ENCODE measurements around the gene LENEP. TPM values are rescaled to one million over a fixed set of nuclear protein-coding genes. Genes with fewer than 3 reads are reported as not detected.

Gene LENEP
- total RNA-seq, 1 experiment from 2014 or later, result 0.64 TPM

DNA sequence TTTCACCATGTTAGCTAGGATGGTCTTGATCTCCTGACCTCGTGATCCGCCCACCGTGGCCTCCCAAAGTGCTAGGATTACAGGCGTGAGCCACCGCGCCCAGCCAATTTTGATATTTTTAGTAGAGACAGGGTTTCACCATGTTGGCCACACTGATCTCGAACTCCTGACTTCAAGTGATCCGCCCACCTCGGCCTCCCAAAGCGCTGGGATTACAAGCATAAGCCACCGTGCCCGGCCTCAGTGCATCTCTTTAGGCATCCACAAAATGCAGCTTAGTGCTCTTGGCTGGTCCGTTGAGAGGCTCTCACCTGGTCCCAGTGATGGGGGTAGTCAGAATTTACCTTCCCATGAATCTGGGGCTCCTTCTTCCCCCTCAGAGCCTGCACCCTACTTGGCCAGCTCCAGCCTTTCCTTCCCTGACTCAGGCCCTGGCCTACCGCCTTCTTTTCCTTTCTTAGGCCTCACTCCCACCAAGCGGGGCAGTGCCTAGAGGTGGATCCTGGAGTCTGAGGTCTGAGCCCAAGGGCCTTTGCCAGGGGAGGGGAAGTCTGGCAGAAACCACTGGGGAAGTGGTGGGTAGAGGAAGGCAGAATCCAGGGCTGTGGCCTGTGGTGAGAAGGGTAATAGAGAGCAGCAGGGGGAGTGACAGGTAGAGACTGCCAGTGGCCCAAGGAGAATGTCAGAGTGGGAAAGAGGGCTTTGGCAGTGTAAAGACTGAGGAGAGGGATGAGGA, 3.7 kb downstream of the LENEP start:
- DNase-seq (ENCODE audit: low read depth), result no peak

DNA sequence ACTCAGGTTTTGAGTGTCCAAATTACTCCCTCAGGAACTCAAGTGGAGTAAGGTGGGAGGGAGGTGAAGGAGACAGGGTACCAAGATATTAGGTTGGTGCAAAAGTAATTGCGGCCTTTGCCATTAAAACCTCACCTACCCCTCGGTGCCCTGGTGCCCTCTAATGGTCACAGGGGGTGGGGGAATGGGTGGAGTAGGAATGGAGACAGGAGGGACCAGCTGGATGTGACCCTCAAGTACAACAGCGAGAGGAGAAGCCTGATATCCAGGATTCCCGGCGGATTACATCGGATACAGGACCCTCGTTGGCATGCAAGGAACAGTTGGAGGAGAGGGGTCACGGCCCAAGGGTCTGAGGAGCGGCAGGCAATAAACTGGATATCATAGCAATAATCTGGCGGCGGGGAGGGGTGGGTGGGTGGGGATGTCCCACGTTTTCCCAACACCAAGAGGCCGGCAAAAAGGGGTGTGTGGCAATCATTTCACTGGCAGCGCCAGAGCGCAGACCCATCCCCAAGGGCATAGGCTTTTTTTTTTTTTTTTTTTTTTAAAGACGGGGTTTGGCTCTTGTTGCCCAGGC, 4.9 kb downstream of the LENEP start:
- no peak for DNase-seq (ENCODE audit: low read depth)

DNA sequence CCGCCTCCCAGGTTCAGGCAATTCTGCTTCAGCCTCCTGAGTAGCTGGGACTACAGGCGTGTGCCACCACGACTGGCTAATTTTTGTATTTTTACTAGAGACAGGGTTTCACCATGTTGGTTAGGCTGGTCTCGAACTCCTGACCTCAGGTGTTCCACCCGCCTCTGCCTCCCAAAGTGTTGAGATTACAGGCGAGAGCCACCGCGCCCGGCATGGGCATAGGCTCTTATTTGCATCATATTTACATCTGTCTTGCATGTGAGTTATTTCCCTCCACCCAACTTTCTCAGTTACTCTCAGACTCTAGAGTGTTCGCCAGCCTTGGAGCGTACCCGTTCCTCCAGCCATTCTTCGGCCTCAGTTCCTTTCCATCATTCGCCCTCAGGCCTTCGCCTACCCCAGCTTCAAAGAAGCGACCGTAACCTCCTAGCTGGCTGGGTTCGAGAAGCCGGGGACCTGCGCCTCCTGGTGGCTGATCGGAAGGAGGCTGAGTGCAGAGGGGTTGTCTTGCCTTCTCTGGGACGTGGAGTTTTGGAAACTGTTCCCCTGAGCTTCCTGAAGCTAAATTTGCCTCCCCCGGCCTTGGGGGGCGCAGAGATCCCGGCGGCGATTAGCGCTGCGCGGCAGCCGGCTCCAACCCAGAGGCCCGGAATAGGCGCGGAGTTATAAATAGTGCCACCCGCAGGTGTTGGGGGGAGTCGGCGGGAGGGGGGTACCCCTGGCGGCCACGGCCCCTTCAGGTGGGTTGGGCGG, 5.6 kb downstream of the LENEP start:
- DNase-seq (ENCODE audit: low read depth), result no peak

DNA sequence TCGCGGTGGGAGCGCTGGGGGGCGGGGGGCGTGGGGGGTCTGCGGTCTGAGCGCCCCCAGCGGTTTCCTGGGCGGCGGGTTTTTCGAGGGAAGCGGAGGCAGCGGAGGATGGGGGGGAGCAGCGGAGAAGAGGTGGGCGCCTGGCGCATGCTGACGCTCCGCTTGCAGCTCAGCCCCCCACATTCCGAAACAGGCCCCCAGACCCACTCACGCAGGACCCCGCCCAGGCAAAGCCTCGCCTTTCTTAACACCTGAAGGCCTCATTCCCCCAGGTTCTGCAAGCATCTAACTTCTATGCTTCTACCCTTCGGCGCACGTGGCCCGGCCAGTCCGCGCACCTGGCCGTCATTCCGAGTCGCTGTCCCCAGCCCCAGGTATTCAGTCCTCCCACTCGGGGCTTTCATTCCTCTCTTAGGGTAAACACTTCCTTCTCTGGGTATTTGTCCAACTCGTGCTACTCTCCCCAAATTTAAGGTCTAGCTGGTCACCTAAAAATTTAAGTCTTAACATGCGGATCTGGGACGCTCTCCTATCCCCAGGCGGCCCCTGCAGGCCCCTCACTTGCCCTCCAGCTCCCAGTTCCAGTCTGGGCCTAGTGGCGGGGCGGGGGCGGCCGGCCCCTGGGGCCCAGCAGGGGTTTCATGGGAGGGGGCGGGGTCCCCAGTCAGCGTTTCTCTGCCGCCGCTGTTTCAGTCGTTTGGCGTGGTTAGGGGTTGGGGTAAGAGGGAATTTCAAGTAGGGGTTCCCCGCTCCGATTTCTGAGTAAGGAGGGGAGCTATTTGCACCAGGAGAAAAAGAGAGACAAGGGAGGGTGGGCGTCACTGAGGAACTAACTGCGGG, 6.4 kb downstream of the LENEP start:
- no peak for DNase-seq (ENCODE audit: low read depth)

DNA sequence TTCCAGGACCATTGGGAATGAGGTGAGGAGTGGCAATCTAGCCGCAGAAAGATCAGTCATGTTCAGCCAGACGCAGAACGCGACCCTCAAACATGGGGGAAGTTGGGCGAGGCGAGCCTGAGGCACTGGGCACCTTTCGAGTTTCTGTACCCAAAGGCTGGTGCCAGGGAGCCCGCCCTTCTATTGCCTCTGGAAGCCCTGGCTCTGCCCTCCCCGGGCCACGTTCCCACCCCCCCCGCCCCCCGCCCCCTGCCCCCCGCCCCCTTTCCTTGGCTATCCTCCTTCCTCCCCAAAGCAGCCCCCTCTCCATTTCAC, 7.0 kb downstream of the LENEP start:
- no peak for DNase-seq (ENCODE audit: low read depth)

DNA sequence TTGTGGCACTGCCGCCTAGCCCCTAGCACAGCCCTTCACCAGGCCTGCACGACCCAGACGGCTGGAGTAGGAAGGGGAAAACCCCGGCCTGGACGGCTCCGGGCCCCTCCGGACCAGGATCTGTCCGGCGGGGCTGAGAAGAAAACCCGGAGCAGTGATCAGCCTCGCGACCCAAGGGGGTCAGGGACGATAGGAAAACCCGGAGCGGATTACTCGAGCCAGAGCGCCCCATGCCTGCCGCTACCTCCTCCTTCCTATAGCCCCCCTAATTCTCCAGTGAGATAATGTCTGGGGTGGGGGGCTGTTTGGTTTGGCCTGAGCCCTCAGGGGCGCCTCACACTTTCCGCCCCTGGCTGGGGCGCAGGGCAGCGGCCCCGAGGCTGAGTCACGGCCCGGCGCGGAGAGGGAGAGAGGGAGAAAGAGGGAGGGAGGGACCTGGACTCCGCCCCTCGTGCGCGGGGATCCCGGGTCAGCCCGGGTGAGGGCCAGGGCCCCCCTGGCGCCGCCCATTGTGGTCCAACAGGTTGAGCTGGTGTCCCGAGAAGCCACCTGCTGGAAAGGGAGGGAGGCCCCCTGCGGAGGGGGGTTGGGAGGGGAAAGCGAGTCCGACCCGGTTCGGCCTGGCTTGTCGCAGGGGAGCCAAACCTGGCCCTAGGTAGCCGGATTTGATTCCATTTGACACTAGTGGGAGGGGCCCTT, 7.5 kb downstream of the LENEP start:
- DNase-seq (ENCODE audit: low read depth), result peak; percentile 86

DNA sequence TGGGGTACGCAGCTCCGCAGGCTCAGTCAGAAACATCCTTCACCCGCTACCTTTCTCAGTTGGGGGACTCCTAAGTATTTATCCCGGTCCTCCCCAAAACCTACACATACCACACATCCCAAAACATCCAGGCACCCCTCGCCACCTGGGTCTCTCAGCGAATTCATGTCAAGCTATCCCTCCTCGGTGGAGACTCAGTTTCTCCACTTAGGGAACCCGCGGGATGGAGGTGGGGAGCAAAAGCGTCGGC, 8.0 kb downstream of the LENEP start:
- DNase-seq (ENCODE audit: low read depth), result no peak

DNA sequence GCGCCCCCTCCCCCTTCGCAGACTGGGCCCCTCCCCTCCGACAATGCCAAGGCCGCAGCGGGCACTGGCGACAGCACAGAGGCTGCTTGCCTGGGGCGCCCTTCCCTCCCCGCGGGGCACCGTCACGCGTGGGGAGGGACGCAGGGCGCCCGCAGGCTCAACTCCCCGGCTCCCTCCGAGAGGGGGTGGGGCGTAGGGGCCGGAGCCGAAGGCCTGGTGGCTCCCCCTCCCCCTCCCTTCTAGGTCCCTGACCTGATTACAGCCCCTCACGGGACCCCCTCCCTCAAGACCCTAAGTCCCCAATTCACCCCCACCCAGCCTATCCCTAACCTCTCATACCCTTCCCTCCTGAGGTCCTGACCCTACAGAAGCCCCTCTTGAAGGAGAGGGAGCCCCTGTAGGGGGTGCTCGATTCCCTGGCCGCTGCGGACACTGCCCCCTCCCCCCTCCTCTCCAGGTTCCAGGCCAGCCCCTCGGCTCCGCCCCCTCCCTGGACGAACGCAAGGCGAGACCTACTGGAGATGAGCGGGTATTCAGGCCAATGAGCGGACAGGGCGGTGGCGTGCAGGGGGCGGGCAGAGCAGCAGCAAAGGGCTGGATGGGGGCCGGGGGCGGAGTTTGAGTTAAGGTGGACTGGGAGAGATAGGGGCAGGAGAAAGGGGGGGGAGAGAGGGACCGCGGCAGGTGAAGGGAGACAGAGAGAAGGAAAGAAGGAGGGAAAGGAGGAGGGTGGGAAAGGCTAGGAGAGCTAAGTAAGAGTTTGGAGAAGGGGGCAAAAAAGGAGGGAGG, 8.5 kb downstream of the LENEP start:
- peak; percentile 89 for DNase-seq (ENCODE audit: low read depth)

DNA sequence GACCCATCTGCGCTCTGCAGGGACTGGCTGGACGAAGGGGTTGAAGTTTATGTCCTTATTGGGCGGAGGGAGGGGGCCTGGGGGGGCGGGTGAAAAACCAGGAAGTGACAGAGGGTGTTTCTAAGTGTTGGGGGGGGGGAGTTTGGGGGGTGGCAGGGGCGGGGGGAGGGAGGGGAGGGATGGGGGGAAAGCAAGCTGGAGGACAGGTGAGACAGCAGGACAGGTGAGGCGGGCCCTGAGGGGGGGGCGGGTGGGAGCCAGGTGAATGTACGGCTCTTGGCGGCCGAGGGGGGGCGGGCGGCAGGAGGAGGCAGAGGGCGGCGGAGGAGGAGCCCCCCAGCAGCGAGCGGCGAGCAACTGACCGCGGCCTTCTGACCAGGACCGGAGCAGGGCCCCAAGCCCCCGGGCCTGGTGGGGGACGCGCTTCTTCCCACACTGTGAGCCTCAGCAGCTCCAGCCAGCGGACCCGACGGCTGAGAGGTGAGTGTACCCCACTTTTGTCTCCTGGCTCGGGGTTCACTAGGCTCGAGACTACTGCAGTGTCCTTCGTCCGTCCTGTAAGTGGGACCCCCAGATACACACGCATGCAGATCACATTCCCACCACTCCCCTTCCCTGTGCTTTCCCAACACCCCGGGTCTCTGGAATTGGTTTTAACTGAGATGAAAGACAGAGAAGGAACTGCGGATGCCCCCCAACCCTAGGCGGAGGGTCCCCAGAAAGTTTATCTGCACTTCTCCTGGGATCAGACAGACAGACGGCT, 9.3 kb downstream of the LENEP start, which contains the start of gene ZBTB7B:
ZBTB7B (plus strand) TSS at position 339 of the 763 bp plus-strand sequence. CDS start 11,859 bp downstream, outside the sequence.
- DNase-seq (ENCODE audit: low read depth), result no peak

DNA sequence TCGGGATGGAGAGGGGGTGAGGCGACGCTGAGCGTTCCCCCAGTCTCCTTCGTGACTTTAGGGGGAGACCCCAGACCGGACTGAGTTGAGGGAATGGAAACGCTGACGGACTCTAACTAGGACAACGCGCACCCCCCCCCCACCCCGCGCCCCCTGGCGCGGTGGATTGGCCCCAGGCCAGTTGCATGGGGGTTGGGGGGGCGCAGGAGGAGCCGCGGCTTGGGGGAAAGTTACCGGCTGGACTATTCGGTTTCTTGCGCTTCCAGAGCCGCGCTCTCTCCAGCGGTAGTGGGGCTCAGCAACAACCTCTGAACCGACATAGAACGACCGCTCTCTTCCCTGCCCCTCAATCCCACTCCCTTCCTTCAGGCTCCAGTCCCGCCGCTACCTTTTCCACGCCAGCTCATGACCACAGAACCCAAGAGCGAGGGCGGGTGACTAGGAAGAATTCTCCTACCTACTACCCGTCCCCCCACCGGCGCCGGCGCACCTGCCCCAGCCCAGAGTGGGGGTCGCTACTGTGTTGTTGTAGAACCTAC, 9.9 kb downstream of the LENEP start:
- DNase-seq (ENCODE audit: low read depth), result no peak

DNA sequence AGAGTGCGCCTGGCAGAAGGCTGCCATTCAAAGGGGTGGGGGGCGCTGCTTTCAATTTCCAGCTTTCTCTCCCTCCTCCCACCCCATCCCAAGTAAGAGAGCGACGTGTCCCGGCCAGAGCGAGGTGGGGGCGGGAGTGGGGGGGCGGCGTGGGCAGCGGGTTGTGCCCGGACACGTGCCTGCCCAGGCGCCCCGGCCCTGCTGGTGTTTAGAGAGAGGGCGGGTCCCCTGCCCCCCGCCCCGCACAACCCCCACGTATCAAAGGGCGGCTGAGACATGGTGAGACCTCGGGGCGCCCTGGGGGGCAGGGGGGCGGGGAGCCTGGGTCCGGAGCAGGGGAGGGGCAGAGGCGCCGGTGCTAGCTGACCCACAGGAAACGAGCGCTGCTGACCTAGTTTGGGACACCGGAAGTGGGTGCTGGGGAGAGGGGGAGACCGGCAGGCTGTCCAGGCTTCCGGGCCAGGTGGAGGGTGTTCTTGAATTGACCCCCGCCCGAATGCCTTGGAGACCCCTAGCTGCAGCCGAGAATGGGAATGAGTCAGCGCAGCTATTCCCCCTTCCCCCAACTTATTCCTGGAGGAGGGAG, 10.5 kb downstream of the LENEP start:
- peak; percentile 60 for DNase-seq (ENCODE audit: low read depth)

DNA sequence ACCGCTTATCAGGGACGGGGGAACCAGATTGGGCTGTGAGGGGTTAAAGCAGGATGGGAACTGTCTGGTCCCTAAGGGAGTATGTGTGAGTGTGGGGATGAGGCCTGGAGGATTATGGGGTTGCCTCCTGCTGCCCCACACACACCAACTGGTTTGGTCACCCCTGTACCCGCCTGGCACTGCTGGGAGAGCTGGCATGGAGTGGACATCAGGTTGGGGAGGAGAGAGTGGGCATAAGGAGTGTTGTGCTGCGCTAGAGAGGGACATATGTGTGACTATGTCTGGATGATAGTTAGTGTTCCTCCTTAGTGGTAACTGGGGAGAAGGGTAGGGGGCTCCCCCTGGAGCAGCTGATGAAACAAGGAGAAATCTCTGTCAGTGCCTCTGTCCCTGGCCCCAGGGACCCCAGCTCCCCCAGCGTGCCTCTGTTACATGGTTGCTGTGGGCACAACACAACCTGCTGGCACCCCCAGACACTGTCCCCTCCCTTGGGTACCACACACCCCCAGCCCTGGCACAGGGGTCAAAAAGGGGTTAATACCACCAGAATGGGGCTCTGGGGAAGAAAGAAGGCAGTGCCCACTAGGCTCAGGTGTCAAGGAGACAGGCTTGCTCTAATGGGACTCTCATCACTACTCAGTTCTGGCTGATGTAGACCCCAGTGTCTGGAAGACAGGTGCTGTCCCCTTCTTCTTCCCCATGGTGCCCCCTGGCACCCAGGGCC, 11.1 kb downstream of the LENEP start:
- DNase-seq (ENCODE audit: low read depth), result no peak

DNA sequence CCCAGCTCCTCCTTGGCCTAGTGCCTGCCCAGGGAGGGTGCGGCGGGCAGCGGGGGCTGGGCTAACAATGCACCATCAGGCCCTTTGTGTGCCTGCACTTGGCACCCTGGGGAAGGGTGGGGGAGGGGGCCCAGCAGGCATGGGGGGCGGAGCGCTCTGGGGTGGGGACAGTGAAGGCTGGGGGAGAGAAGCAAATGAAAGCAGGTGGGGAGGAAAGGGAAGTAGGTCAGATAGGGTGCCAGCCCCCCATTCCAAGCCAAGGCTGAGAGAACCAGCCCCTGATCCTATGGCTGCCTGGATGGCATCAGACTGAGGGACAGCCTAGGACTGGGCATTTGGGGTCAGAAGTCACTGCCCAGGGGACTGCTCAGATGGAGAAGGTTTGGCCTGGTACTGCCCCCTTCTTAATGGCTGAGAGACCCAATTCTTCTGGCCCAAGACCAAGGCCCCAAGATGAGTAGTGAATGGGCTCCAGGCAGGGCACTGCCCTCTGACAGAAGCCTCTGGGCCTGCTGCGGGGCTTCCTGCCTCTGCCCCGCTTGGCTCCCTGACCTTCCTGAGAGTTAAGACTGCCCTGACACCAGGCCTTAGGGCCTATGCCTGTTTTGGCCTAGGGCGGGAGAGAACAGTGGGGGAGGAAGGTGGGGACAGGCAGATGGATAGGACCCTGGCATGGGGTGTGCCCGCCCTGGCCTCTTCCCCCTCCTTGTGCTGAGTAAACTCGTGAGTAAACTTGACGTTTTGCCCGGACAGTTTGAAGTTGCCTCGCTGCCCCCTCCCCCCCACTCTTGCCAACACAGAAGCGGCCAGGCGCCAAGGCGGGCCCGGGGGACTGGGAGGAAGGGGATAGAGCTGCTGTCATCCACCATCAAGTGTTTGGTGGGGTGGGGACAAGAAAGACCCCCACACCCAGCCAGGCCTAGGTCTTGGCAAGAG, 12.0 kb downstream of the LENEP start:
- DNase-seq (ENCODE audit: low read depth), result peak; percentile 41

DNA sequence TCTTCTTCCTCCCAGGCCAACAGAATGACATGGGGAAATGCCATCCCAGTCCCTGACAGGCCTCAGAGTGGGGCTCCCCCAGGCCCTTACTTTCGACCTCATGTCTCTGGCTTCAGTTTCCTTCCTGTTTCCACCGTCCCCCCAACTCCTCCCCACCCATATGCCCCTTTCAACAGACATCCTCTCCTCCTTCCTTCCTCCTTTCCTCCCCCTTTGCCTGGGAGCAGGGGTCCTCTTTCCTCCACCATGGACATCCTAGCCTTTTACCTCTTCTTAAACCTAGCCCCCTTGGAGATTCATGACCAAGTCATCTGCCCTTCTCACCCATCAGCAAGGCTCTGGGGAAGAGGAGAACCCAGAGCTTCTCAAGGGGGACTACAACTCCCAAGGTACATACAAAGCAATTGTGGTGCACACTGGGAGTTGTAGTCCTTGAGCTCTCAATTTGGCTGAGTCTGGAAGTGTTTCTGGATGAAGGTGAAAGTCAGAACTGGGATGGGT, 13.3 kb downstream of the LENEP start:
- DNase-seq (ENCODE audit: low read depth), result no peak

DNA sequence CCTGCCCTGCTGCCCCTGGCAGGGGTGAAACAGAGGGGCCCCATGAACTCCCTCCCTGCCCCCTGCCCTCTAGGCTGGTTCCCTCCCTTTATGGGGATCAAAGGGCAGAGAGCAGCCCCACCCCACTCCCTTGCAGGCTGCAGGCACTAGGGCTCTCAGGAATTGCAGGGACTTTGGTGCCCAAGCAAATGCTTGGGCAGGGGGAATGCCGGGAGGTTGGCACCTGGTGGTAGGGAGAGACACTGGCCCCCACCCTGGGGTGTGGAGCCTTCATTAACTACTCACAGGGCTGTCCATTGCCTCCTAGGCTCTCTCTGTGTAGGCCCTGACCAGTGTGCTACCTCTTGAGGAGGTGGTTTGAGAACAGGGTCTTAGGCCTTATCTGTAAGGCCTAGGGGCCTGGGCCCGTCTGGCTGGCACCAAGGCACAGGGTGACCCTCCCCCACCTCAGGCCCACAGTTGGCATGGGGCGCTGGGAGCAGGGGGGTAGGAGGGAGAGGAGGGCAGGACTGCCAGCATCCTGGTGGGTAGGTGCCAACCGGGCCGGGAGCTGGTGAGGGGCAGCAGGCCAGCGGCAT, 14.0 kb downstream of the LENEP start:
- DNase-seq (ENCODE audit: low read depth), result no peak

DNA sequence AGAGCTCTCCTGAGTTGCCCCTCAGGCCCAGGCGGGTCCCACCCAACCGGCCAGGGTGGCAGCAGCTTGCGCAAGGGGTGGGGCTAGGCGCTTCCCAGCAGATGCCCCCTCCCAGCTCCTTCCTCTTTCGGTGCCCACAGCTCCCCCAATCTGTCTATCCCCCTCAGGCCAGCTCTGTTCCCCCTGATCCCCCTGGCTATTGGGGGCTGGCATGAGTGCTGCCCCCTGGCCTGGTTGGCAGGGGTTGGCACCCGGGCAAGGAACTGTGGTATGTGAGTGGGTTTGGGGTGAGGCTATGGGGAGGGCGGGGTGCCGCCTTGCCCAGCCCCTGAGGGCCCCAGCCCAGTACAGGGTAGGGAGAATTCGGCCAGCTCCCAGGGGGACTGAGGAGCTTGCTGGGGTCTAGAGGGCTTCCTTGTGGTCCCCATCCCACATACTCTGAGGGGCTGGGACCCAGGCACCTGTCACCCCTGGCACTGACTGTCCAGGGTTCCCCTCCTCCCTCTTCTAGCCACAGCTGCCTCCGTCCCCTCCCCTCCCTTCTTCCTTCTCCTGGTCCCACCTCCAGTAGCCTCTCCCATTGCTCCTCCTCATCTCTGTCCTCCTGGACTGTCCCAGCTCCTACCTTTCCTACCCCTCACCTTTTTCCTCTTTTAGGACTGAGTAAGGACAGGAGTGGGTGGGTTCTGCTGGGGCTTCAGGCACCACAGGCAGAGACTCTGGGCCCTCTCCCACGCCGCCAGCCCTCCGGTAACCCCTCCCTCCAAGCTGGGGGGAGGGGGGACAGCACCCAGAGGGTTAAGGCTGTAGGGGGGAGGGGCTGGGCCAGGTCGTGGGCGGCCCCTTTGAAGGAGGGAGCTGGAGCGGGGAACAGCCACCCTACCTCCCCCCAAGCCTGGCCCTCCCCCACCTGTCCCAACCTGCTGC, 14.9 kb downstream of the LENEP start:
- DNase-seq (ENCODE audit: low read depth), result no peak

Data from HT1080 (cell line).